Heart left ventricle (tissue), 16 donors: ENCODE measurements around the gene MRAP. TPM values are rescaled to one million over a fixed set of nuclear protein-coding genes. Genes with fewer than 3 reads are reported as not detected.
"Not testable (repeated sequence)": the region's sequence is repeated elsewhere in the genome, so short reads cannot be mapped to it uniquely, and the experiment has no call there.

Experiments used
- ATAC-seq, 4 donors: fragments of 200-7000 bp; cut with Tn5 transposase; one replicate each; pipeline ENCODE4 v1.9.1; 2020 to 2022; ENCODE audit warnings: moderate library complexity in 4 of 4, mild to moderate bottlenecking in 3 of 4, moderate number of reproducible peaks in 1 of 4
- DNase-seq, 5 donors: peaks; one replicate each; pipeline ENCODE4 v3.0.0-alpha.2; 2020
- H3K27ac ChIP-seq, 12 donors: fragments of 200-600 bp; sonication (generic) in 4 of 12; one replicate each; pipeline versions ENCODE4 v1.5.0 to v1.8.0; 2016 to 2022; ENCODE audit warnings: mild to moderate bottlenecking in 2 of 12
- H3K27me3 ChIP-seq, 9 donors: fragments of 200-600 bp; sonication (generic) in 2 of 9; one replicate each; pipeline versions ENCODE4 v1.5.1 to v1.8.0; 2016 to 2022; ENCODE audit warnings: mild to moderate bottlenecking in 3 of 9
- H3K36me3 ChIP-seq, 9 donors: fragments of 200-600 bp; sonication (generic) in 2 of 9; one replicate each; pipeline versions ENCODE4 v1.5.0 to v1.8.0; 2018 to 2022; ENCODE audit warnings: mild to moderate bottlenecking in 2 of 9
- H3K4me1 ChIP-seq, 12 donors: fragments of 200-600 bp; sonication (generic) in 4 of 12; one replicate each; pipeline versions ENCODE4 v1.5.0 to v1.8.0; 2016 to 2022; ENCODE audit warnings: mild to moderate bottlenecking in 3 of 12
- H3K4me3 ChIP-seq, 12 donors: fragments of 200-600 bp; sonication (generic) in 4 of 12; one replicate each; pipeline versions ENCODE4 v1.5.0 to v1.8.0; 2017 to 2022; ENCODE audit warnings: mild to moderate bottlenecking in 9 of 12, moderate library complexity in 4 of 12
- H3K9me3 ChIP-seq, 12 donors: fragments of 200-600 bp; sonication (generic) in 4 of 12; one replicate each; pipeline versions ENCODE4 v1.5.0 to v1.8.0; 2016 to 2022; ENCODE audit warnings: mild to moderate bottlenecking in 1 of 12
- CTCF ChIP-seq, 12 donors: fragments of 200-600 bp; sonication (generic) in 4 of 12; IDR thresholded peaks; one replicate each; pipeline versions ENCODE4 v1.5.0 to v1.8.0; 2018 to 2022; ENCODE audit warnings: antibody characterized with exemption in 12 of 12, mild to moderate bottlenecking in 5 of 12
- POLR2A ChIP-seq, 2 donors: fragments of 450-650 bp; IDR thresholded peaks; one replicate each; pipeline ENCODE4 v1.6.1; 2017; ENCODE audit warnings: antibody characterized with exemption in 2 of 2, mild to moderate bottlenecking in 2 of 2, moderate library complexity in 2 of 2
- WGBS, 4 donors: extraction: QIAGEN DNeasy Blood & Tissue Kit in 2 of 4; methylation state at CpG; one replicate each; pipeline versions ENCODE4 v1.1.5 to v1.1.7; 2013 to 2018; 5-methylcytosine and 5-hydroxymethylcytosine counted together
- intact Hi-C, 10 donors: fragments of 100-400 bp; cut with DNase I; formaldehyde crosslinking; loops; one replicate each; pipeline versions ENCODE4 v1.11.1 to v1.14.2; 2022
- polyA plus RNA-seq, 2 donors: library from polyadenylated mRNA; stranded (reverse); fragments of 200-250 nt; gene quantifications; one replicate each; pipeline ENCODE4 v1.2.3, GENCODE V29; 2013
- total RNA-seq, 9 donors: library from RNA; depleted of rRNA in 2 of 9; stranded (reverse); fragments of >200 nt in 2 of 9; fragmentation: NEBNext Ultra II Directional in 3 of 9; extraction: Animal tissue kit (Norgen Biotek cat#: 25700) in 3 of 9; gene quantifications; one replicate each; pipeline versions ENCODE4 v1.1.0 to v1.2.4, GENCODE V29; 2016 to 2023
- donor health status: ischemic (EF 13 %, LVEDD 7.1; RV severe dilation, severe dysfunction).
- donor health status: healthy with polysubstance abuse.
- donor health status: DM: no; HTN: yes; CAD: no.
- donor health status: DM: no; HTN: no; CAD: no.
- donor health status: ischemic (EF 25% LVEDD 6.9; RV normal size, moderate dysfunction).
- donor health status: ischemic (EF 25% LVEDD 5.7; RV mildly dilated, moderate dysfunction).
- donor health status: healthy.
- donor health status: DM: yes; HTN: yes; CAD: no.
- donor health status: ischemic (EF 35%, LVEDD 5.7; RV mildly dilated, moderate dysfunction).
- donor health status: nonischemic (EF 11% LVEDD 7.7; RV severe dilation, severe dysfunction).
- donor health status: DM: yes; HTN: yes; CAD: no.
- donor health status: PGD.
- donor health status: ischemic (EF 29% LVEDD 5.4; RV normal size, mild dysfunction).
- donor health status: nonischemic (EF 23%, LVEDD 6.1; RV moderate dilation, normal function).

Gene MRAP
- total and polyA plus RNA-seq, 11 donors: 0.57 to 6.5 (median 1.5) TPM; not detected in 5

- no peaks in the 10 kb centered on the region for H3K27me3 ChIP-seq
- 78 to 97% (median 93%) methylated on average over 2 of the region's 2 CpGs for WGBS, 4 donors
- H3K36me3 ChIP-seq: no peaks in the 10 kb centered on the region
- H3K27ac ChIP-seq: no peak overlapping the region
- intact Hi-C loops: loop anchor here in 1 of 10 donors (10.0 kb wide), 2 partner anchors 55 to 595 kb away; no protein-coding TSS in a partner anchor
- DNase-seq (no peak), ATAC-seq (no peak)
- no peaks in the 10 kb centered on the region for H3K9me3 ChIP-seq
- TF ChIP-seq CTCF (IDR thresholded peaks at IDR 0.05) (no peak), POLR2A (IDR thresholded peaks at IDR 0.05) (no peak)
- no peak overlapping the region for H3K4me3 ChIP-seq
- peaks cover 0 to 26% (median 12%) of the 10 kb centered on the region in 12 donors for H3K4me1 ChIP-seq
Measured at GRCh38 chr21:32260130-32260529, 38.5 kb upstream of the MRAP start.

- H3K4me1 ChIP-seq: peaks cover 0 to 15% (median 6%) of the 10 kb centered on the region in 12 donors
- intact Hi-C loops: loop anchor here in 1 of 10 donors (10.0 kb wide), 2 partner anchors 57 to 597 kb away; no protein-coding TSS in a partner anchor
- no peak overlapping the region for H3K4me3 ChIP-seq
- no peak for TF ChIP-seq POLR2A (IDR thresholded peaks at IDR 0.05)
- no peak for TF ChIP-seq CTCF (IDR thresholded peaks at IDR 0.05)
- ATAC-seq (no peak), DNase-seq (no peak)
- peaks cover 0 to 4% (median 1%) of the 10 kb centered on the region in 9 donors for H3K36me3 ChIP-seq
- H3K9me3 ChIP-seq: no peaks in the 10 kb centered on the region
- no peaks in the 10 kb centered on the region for H3K27me3 ChIP-seq
- no peak overlapping the region for H3K27ac ChIP-seq
- WGBS, 4 donors: 78 to 88% (median 86%) methylated on average over 5 of the region's 5 CpGs
Measured at GRCh38 chr21:32261929-32262328, 36.7 kb upstream of the MRAP start.

- not testable (repeated sequence) for H3K27ac ChIP-seq, H3K4me1 ChIP-seq, H3K9me3 ChIP-seq, ATAC-seq, DNase-seq, H3K27me3 ChIP-seq, H3K4me3 ChIP-seq
- intact Hi-C loops: loop anchor here in 1 of 10 donors (10.0 kb wide), 2 partner anchors 61 to 601 kb away; no protein-coding TSS in a partner anchor
- H3K36me3 ChIP-seq: peaks cover 0 to 36% (median 34%) of the 10 kb centered on the region in 9 donors
- 91 to 96% (median 94%) methylated on average over 8 to 23 of the region's 23 CpGs for WGBS, 4 donors
Measured at GRCh38 chr21:32265321-32265720, 33.3 kb upstream of the MRAP start.

GRCh38 chr21:32270748-32271147 is 27.9 kb upstream of the MRAP start:
- 66 to 80% (median 77%) methylated on average over 4 of the region's 4 CpGs for WGBS, 4 donors
- no peak overlapping the region for H3K27ac ChIP-seq
- no peaks in the 10 kb centered on the region for H3K27me3 ChIP-seq
- DNase-seq (no peak), ATAC-seq (no peak)
- no peaks in the 10 kb centered on the region for H3K9me3 ChIP-seq
- H3K4me1 ChIP-seq: no peaks in the 10 kb centered on the region
- H3K4me3 ChIP-seq: no peak overlapping the region
- TF ChIP-seq POLR2A (IDR thresholded peaks at IDR 0.05): no peak
- no peak for TF ChIP-seq CTCF (IDR thresholded peaks at IDR 0.05)
- H3K36me3 ChIP-seq: peaks cover 0 to 72% (median 49%) of the 10 kb centered on the region in 9 donors
- intact Hi-C loops: loop anchor here in 2 of 10 donors (10.0 kb wide), 1 partner anchor 334 kb away; no protein-coding TSS in a partner anchor

- Histone ChIP-seq H3K4me1 (peaks cover 7 to 22% (median 17%) of the 10 kb centered on the region in 12 donors), H3K9me3 (no peaks in the 10 kb centered on the region), H3K36me3 (peaks cover 0 to 23% (median 12%) of the 10 kb centered on the region in 9 donors), H3K27ac (no peak overlapping the region), H3K4me3 (no peak overlapping the region), H3K27me3 (no peaks in the 10 kb centered on the region)
- DNase-seq: no peak
- 92 to 98% (median 94%) methylated on average over 4 of the region's 4 CpGs for WGBS, 4 donors
- no peak for ATAC-seq
- TF ChIP-seq POLR2A (IDR thresholded peaks at IDR 0.05): no peak
- no peak for TF ChIP-seq CTCF (IDR thresholded peaks at IDR 0.05)
- intact Hi-C loops: loop anchor here in 3 of 10 donors (5.0 to 10.0 kb wide), 2 partner anchors 326 to 328 kb away; no protein-coding TSS in a partner anchor
Measured at GRCh38 chr21:32276671-32277070, 22.0 kb upstream of the MRAP start.
